Measurements from ENCODE around the gene LRP5. TPM values are rescaled to one million over a fixed set of nuclear protein-coding genes. Genes with fewer than 3 reads are reported as not detected.

LRP5 gene
- total RNA-seq, 1 experiment from 2014 or later: 67.0 TPM

- POLR2A ChIA-PET (ENCODE audit: low non-redundant PET): no interaction called here
- TF ChIP-seq CTCF (conservative IDR thresholded peaks at IDR 0.05; ENCODE audit: low read depth, low read length) (no peak), EZH2 (IDR thresholded peaks at IDR 0.05; ENCODE audit: borderline replicate concordance, low read depth, low read length, poor library complexity, severe bottlenecking) (no peak)
- no peak overlapping the region for H3K4me3 ChIP-seq (ENCODE audit: low read depth, low read length, poor library complexity, severe bottlenecking)
- CTCF ChIA-PET: no interaction called here
- no TSS peak for BruUV-seq (replicated peaks)
- intact Hi-C loops (cut with micrococcal nuclease; ENCODE audit: unreplicated experiment): no loop called here
- H3K9me3 ChIP-seq (ENCODE audit: low read depth, low read length, poor library complexity, severe bottlenecking): no peaks in the 10 kb centered on the region
- H3K27me3 ChIP-seq (replicated peaks; ENCODE audit: insufficient read depth, low read depth, low read length, poor library complexity): no peaks in the 10 kb centered on the region
- H3K36me3 ChIP-seq (ENCODE audit: insufficient read depth, low read length, poor library complexity, severe bottlenecking): peaks cover 42% of the 10 kb centered on the region
- H3K27ac ChIP-seq (ENCODE audit: low read depth, low read length, poor library complexity, severe bottlenecking): no peak overlapping the region
- H3K4me1 ChIP-seq (ENCODE audit: insufficient read depth, low read length, poor library complexity, severe bottlenecking): no peaks in the 10 kb centered on the region
- no peak for DNase-seq (ENCODE audit: low spot score)
Observed at GRCh38 chr11:68264741-68265540, 47.5 kb upstream of the LRP5 start.

- Histone ChIP-seq H3K27ac (ENCODE audit: low read depth, low read length, poor library complexity, severe bottlenecking) (no peak overlapping the region), H3K9me3 (ENCODE audit: low read depth, low read length, poor library complexity, severe bottlenecking) (no peaks in the 10 kb centered on the region), H3K27me3 (replicated peaks; ENCODE audit: insufficient read depth, low read depth, low read length, poor library complexity) (no peaks in the 10 kb centered on the region), H3K36me3 (ENCODE audit: insufficient read depth, low read length, poor library complexity, severe bottlenecking) (peaks cover 42% of the 10 kb centered on the region), H3K4me3 (ENCODE audit: low read depth, low read length, poor library complexity, severe bottlenecking) (no peak overlapping the region), H3K4me1 (ENCODE audit: insufficient read depth, low read length, poor library complexity, severe bottlenecking) (no peaks in the 10 kb centered on the region)
- DNase-seq (ENCODE audit: low spot score): no peak
- BruUV-seq (replicated peaks): no TSS peak
- TF ChIP-seq EZH2 (IDR thresholded peaks at IDR 0.05; ENCODE audit: borderline replicate concordance, low read depth, low read length, poor library complexity, severe bottlenecking): no peak
- no peak for TF ChIP-seq CTCF (conservative IDR thresholded peaks at IDR 0.05; ENCODE audit: low read depth, low read length)
- ChIA-PET CTCF (no interaction called here), POLR2A (ENCODE audit: low non-redundant PET) (no interaction called here)
- intact Hi-C loops (cut with micrococcal nuclease; ENCODE audit: unreplicated experiment): no loop called here
Observed at GRCh38 chr11:68266121-68266891, 46.1 kb upstream of the LRP5 start.

- Histone ChIP-seq H3K4me1 (ENCODE audit: insufficient read depth, low read length, poor library complexity, severe bottlenecking) (no peaks in the 10 kb centered on the region), H3K9me3 (ENCODE audit: low read depth, low read length, poor library complexity, severe bottlenecking) (no peaks in the 10 kb centered on the region), H3K27me3 (replicated peaks; ENCODE audit: insufficient read depth, low read depth, low read length, poor library complexity) (no peaks in the 10 kb centered on the region), H3K4me3 (ENCODE audit: low read depth, low read length, poor library complexity, severe bottlenecking) (no peak overlapping the region), H3K36me3 (ENCODE audit: insufficient read depth, low read length, poor library complexity, severe bottlenecking) (peaks cover 34% of the 10 kb centered on the region), H3K27ac (ENCODE audit: low read depth, low read length, poor library complexity, severe bottlenecking) (no peak overlapping the region)
- no TSS peak for BruUV-seq (replicated peaks)
- TF ChIP-seq CTCF (conservative IDR thresholded peaks at IDR 0.05; ENCODE audit: low read depth, low read length) (no peak), EZH2 (IDR thresholded peaks at IDR 0.05; ENCODE audit: borderline replicate concordance, low read depth, low read length, poor library complexity, severe bottlenecking) (no peak)
- intact Hi-C loops (cut with micrococcal nuclease; ENCODE audit: unreplicated experiment): no loop called here
- DNase-seq (ENCODE audit: low spot score): no peak
- POLR2A ChIA-PET (ENCODE audit: low non-redundant PET): no interaction called here
- CTCF ChIA-PET: no interaction called here
Observed at GRCh38 chr11:68266936-68267880, 45.2 kb upstream of the LRP5 start.
